SW 1271 (cell line): Measurements from ENCODE around the gene SSBP3.

ENCODE experiments used
- DNase-seq, 2 experiments: peaks; one replicate each; lab custom pipeline; 2025; lab: John Stamatoyannopoulos, UW

The SSBP3 gene

GRCh38 chr1:54266908-54267307, 139.3 kb downstream of the SSBP3 start:
- DNase-seq = no peak

GRCh38 chr1:54266195-54266594, 140.0 kb downstream of the SSBP3 start:
- DNase-seq = no peak

GRCh38 chr1:54265659-54266058, 140.5 kb downstream of the SSBP3 start:
- no peak for DNase-seq

GRCh38 chr1:54265126-54265525, 141.1 kb downstream of the SSBP3 start:
- no peak for DNase-seq

GRCh38 chr1:54263601-54264226, 142.5 kb downstream of the SSBP3 start:
- no peak for DNase-seq

- no peak for DNase-seq
Observed at GRCh38 chr1:54262244-54262643, 143.9 kb downstream of the SSBP3 start.

GRCh38 chr1:54260810-54261209, 145.4 kb downstream of the SSBP3 start:
- DNase-seq = no peak

GRCh38 chr1:54259546-54260140, 146.6 kb downstream of the SSBP3 start:
- no peak for DNase-seq

GRCh38 chr1:54257876-54258275, 148.3 kb downstream of the SSBP3 start:
- DNase-seq = no peak

GRCh38 chr1:54257346-54257620, 148.9 kb downstream of the SSBP3 start:
- no peak for DNase-seq

GRCh38 chr1:54256522-54257345, 149.5 kb downstream of the SSBP3 start:
- no peak for DNase-seq

GRCh38 chr1:54255026-54255702, 151.0 kb downstream of the SSBP3 start:
- DNase-seq = no peak

GRCh38 chr1:54254055-54254454, 152.1 kb downstream of the SSBP3 start:
- DNase-seq = no peak

- peak; percentile 56 to 58 for DNase-seq
Observed at GRCh38 chr1:54253480-54253879, 152.7 kb downstream of the SSBP3 start.

- DNase-seq = no peak
Observed at GRCh38 chr1:54252371-54252936, 153.7 kb downstream of the SSBP3 start.

- DNase-seq = no peak
Observed at GRCh38 chr1:54250670-54251069, 155.5 kb downstream of the SSBP3 start.

- peak; percentile 30 to 55 for DNase-seq
Observed at GRCh38 chr1:54249819-54250435, 156.3 kb downstream of the SSBP3 start.

- DNase-seq = no peak
Observed at GRCh38 chr1:54248966-54249365, 157.2 kb downstream of the SSBP3 start.

- no peak for DNase-seq
Observed at GRCh38 chr1:54247863-54248515, 158.2 kb downstream of the SSBP3 start.

- no peak for DNase-seq
Observed at GRCh38 chr1:54246116-54246721, 160.0 kb downstream of the SSBP3 start.

- no peak for DNase-seq
Observed at GRCh38 chr1:54245501-54245900, 160.7 kb downstream of the SSBP3 start.
